Testis (tissue), 2 donors: Measurements from ENCODE around the gene DNAJC18.

Source experiments
- CTCF ChIP-seq, 3 experiments: fragments of 450-650 bp in 2 of 3; fragments of 200-600 bp in 1 of 3; sonication (generic) in 1 of 3; IDR thresholded peaks; one replicate each; pipeline ENCODE4 v1.5.1; 2016 to 2019; ENCODE audit warnings: antibody characterized with exemption in 3 of 3, mild to moderate bottlenecking in 2 of 3, moderate library complexity in 1 of 3
- POLR2A ChIP-seq: fragments of 450-650 bp; IDR thresholded peaks from one replicate; pipeline ENCODE4 v1.6.1; 2017; ENCODE audit warnings: antibody characterized with exemption, mild to moderate bottlenecking, moderate library complexity

GRCh38 chr5:139377226-139377625, 62.1 kb downstream of the DNAJC18 start:
- TF ChIP-seq CTCF (IDR thresholded peaks at IDR 0.05), result no peak
- TF ChIP-seq POLR2A, result no peak
